GM06990 (cell line): ENCODE measurements around the gene AXL.
"Not testable (repeated sequence)": the region's sequence is repeated elsewhere in the genome, so short reads cannot be mapped to it uniquely, and the experiment has no call there.

ENCODE experiments used
- DNase-seq: peaks from one replicate; pipeline ENCODE4 v3.0.0-alpha.2; 2011; ENCODE audit not compliant: insufficient read length; ENCODE audit errors: extremely low read depth
- H3K27me3 ChIP-seq: replicated peaks from 2 replicates; pipeline ENCODE4 v1.6.0; 2011; ENCODE audit warnings: low read length; ENCODE audit not compliant: control insufficient read depth, insufficient read depth
- H3K36me3 ChIP-seq: 2 replicates; pipeline ENCODE4 v1.5.1; 2011; ENCODE audit warnings: low read length; ENCODE audit not compliant: control insufficient read depth, insufficient read depth
- H3K4me3 ChIP-seq: replicated peaks from 2 replicates; pipeline ENCODE4 v1.5.1; 2011; ENCODE audit warnings: low read depth, mild to moderate bottlenecking, control low read depth, low read length
- TF ChIP-seq, protein P1 (sequence below): IDR thresholded peaks from 2 replicates; pipeline ENCODE4 v1.5.1; 2011; ENCODE audit warnings: low read length, control low read depth, mild to moderate bottlenecking, inconsistent platforms; ENCODE audit not compliant: insufficient read depth, poor library complexity, severe bottlenecking

Gene AXL

GRCh38 chr19:41269571-41269970, 50.5 kb downstream of the AXL start:
- Histone ChIP-seq H3K27me3 (no peaks in the 10 kb centered on the region), H3K4me3 (no peak overlapping the region), H3K36me3 (peaks cover 46% of the 10 kb centered on the region)
- DNase-seq, result no peak
- TF ChIP-seq, protein P1, sequence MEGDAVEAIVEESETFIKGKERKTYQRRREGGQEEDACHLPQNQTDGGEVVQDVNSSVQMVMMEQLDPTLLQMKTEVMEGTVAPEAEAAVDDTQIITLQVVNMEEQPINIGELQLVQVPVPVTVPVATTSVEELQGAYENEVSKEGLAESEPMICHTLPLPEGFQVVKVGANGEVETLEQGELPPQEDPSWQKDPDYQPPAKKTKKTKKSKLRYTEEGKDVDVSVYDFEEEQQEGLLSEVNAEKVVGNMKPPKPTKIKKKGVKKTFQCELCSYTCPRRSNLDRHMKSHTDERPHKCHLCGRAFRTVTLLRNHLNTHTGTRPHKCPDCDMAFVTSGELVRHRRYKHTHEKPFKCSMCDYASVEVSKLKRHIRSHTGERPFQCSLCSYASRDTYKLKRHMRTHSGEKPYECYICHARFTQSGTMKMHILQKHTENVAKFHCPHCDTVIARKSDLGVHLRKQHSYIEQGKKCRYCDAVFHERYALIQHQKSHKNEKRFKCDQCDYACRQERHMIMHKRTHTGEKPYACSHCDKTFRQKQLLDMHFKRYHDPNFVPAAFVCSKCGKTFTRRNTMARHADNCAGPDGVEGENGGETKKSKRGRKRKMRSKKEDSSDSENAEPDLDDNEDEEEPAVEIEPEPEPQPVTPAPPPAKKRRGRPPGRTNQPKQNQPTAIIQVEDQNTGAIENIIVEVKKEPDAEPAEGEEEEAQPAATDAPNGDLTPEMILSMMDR, result no peak

DNA sequence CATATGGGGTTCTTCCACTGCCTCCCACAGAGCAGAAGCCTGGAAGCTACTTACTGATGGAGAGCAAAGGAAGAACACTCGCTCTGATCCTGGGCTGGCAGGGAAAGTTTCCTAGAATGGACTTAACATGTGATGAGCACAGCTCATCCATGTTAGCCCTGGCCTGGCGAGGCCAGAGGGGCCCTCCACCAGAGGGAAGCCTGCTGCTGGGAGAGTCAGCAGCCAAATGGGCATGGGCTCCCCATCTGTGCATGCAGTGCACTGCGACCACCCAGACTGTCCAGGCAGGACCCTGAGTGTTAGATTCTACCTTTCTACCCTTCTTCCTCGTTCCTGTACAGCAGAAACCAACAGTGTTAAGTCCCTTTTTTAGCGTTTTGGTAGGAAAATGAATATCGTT, 54.1 kb downstream of the AXL start:
- no peak overlapping the region for H3K4me3 ChIP-seq
- no peak for DNase-seq
- TF ChIP-seq, protein P1, result no peak
- no peaks in the 10 kb centered on the region for H3K27me3 ChIP-seq
- H3K36me3 ChIP-seq, result peaks cover 54% of the 10 kb centered on the region

DNA sequence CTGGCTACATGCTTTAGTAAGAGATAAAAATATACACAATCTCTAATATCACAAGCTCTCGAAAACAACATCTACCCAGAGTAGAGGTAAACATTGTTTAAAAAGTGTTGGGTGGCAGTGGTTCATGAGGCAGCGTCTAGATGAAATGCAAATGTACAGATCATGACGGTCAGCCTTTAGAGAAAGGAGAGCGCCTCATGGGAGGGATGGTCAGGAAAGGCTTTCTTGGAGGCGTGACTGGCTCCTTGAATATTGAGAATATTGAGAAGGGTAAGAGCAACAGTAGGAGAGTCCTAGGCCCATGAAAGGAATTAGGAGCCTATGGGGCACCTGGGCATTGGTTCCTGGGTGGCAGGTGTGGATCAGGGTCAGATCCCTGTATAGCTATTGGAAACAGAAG, 55.8 kb downstream of the AXL start:
- TF ChIP-seq, protein P1, result no peak
- Histone ChIP-seq H3K27me3 (no peaks in the 10 kb centered on the region), H3K36me3 (peaks cover 49% of the 10 kb centered on the region)

DNA sequence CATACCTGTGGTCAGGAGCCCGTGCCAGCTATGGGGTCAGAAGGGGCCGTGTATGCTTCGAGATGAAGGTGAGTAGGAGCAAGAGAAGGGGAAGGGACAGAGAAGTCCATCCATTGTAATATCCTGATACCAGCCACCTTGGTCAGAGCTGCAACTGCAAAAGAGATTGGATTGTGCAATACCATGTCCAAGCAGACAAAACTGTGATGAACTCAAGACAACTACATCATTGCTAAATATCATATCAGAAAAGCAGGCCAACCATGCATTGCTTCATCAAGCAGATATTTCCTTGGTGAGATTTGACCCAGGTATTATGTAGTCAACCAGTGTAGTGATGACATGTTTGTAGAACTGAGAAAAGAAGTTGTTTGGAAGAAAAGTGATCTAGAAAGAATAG, 57.2 kb downstream of the AXL start:
- DNase-seq, result no peak
- no peak overlapping the region for H3K4me3 ChIP-seq
- peaks cover 52% of the 10 kb centered on the region for H3K36me3 ChIP-seq
- H3K27me3 ChIP-seq, result no peaks in the 10 kb centered on the region
- TF ChIP-seq, protein P1, result no peak

More for the DNA sequence above, 55.8 kb downstream of the AXL start:
- DNase-seq, result no peak
- no peak overlapping the region for H3K4me3 ChIP-seq

DNA sequence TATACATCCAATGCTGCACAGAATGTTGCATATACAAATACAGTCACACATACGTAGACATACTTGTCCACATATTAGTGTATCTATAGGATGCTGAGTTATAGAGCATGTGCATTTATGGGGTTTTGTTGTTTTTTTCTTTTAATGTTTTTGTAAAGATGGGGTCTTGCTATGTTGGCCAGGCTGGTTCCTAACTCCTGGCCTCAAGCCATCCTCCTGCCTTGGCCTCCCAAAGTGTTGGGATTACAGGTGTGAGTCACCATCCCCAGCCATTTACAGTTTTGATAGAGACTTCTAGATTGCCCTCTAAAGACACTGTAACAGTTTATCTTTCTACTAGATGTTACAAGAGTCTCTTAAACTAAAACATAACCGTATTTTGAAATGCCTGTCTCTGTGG, 59.5 kb downstream of the AXL start:
- TF ChIP-seq, protein P1, result no peak
- H3K27me3 ChIP-seq, result no peaks in the 10 kb centered on the region
- H3K36me3 ChIP-seq, result peaks cover 37% of the 10 kb centered on the region
- no peak for DNase-seq
- no peak overlapping the region for H3K4me3 ChIP-seq

GRCh38 chr19:41288673-41289530, 69.9 kb downstream of the AXL start:
- Histone ChIP-seq H3K36me3 (peaks cover 26% of the 10 kb centered on the region), H3K4me3 (no peak overlapping the region), H3K27me3 (no peaks in the 10 kb centered on the region)
- TF ChIP-seq, protein P1, result no peak
- no peak for DNase-seq

GRCh38 chr19:41289814-41290213, 70.8 kb downstream of the AXL start:
- not testable (repeated sequence) for H3K4me3 ChIP-seq, DNase-seq, H3K27me3 ChIP-seq
- H3K36me3 ChIP-seq, result peaks cover 33% of the 10 kb centered on the region
